ENCODE data around the gene SCCPDH. TPM values are rescaled to one million over a fixed set of nuclear protein-coding genes. Genes with fewer than 3 reads are reported as not detected.

SCCPDH gene
- total RNA-seq, 6 experiments from 2014 or later: 21.3 to 27.2 (median 25.6) TPM

GRCh38 chr1:246771366-246771765 lies 47.2 kb downstream of the SCCPDH start:
- TF ChIP-seq, protein P1, sequence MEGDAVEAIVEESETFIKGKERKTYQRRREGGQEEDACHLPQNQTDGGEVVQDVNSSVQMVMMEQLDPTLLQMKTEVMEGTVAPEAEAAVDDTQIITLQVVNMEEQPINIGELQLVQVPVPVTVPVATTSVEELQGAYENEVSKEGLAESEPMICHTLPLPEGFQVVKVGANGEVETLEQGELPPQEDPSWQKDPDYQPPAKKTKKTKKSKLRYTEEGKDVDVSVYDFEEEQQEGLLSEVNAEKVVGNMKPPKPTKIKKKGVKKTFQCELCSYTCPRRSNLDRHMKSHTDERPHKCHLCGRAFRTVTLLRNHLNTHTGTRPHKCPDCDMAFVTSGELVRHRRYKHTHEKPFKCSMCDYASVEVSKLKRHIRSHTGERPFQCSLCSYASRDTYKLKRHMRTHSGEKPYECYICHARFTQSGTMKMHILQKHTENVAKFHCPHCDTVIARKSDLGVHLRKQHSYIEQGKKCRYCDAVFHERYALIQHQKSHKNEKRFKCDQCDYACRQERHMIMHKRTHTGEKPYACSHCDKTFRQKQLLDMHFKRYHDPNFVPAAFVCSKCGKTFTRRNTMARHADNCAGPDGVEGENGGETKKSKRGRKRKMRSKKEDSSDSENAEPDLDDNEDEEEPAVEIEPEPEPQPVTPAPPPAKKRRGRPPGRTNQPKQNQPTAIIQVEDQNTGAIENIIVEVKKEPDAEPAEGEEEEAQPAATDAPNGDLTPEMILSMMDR (IDR thresholded peaks at IDR 0.05): no peak
- Mint-ChIP-seq H3K9me3 (no peaks in the 10 kb centered on the region), H3K27ac (no peak overlapping the region), H3K36me3 (ENCODE audit: low read depth) (peaks cover 41% of the 10 kb centered on the region), H3K27me3 (ENCODE audit: insufficient read depth) (no peaks in the 10 kb centered on the region; the same call in 1 of the 2 replicates), H3K4me1 (ENCODE audit: low read depth) (peaks cover 16% of the 10 kb centered on the region), H3K4me3 (no peak overlapping the region)
- no peak for DNase-seq

DNA sequence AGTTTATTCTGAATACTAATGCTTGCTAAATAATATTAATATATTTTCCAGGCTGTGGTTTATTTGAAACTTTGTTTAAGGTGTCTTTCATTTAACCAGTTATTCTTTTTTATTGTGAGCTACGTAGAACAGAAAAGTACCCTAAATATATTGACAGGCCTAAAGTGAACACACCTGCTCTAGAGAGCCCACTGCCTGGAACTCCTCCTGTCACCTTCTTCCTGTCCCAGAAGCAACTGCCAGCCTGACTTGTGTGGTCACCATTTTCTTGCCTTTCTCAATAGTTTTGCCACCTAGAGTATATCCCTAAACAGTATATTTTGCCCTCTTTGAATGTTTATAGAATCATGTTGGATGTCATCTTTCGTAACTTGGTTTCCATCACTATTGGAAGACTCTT lies 48.5 kb downstream of the SCCPDH start:
- H3K27ac Mint-ChIP-seq: no peak overlapping the region
- H3K4me3 Mint-ChIP-seq: no peak overlapping the region
- no peak for DNase-seq
- H3K36me3 Mint-ChIP-seq (ENCODE audit: low read depth): peaks cover 43% of the 10 kb centered on the region
- no peaks in the 10 kb centered on the region; the same call in 1 of the 2 replicates for H3K27me3 Mint-ChIP-seq (ENCODE audit: insufficient read depth)
- H3K9me3 Mint-ChIP-seq: no peaks in the 10 kb centered on the region
- peaks cover 16% of the 10 kb centered on the region for H3K4me1 Mint-ChIP-seq (ENCODE audit: low read depth)
- TF ChIP-seq, protein P1 (IDR thresholded peaks at IDR 0.05): no peak

DNA sequence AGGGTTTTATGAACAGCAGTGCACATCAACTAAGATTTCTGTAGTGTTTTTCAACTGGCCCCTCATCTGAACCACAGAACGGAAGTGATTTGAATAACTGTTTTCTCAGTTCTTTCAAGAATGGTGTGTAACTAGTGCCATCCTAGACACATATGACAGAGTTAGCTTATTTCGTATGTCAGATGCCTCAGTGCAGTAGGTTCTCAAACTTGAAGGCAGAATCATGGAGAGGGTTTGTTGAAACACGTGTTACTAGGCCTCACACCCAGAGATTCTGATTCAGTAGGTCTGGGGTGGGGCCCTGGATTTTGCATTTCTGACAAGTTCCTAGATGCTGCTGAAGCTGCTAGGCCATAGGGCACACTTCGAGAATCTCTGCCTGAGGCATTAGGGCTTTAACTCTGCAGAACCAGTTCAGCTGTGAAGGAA lies 49.0 kb downstream of the SCCPDH start:
- H3K9me3 Mint-ChIP-seq: no peaks in the 10 kb centered on the region
- no peak overlapping the region for H3K4me3 Mint-ChIP-seq
- H3K36me3 Mint-ChIP-seq (ENCODE audit: low read depth): peaks cover 45% of the 10 kb centered on the region
- H3K4me1 Mint-ChIP-seq (ENCODE audit: low read depth): peaks cover 16% of the 10 kb centered on the region
- H3K27ac Mint-ChIP-seq: no peak overlapping the region
- DNase-seq: no peak
- H3K27me3 Mint-ChIP-seq (ENCODE audit: insufficient read depth): no peaks in the 10 kb centered on the region; the same call in 1 of the 2 replicates
- TF ChIP-seq, protein P1 (IDR thresholded peaks at IDR 0.05): no peak

- H3K36me3 Mint-ChIP-seq (ENCODE audit: low read depth): peaks cover 46% of the 10 kb centered on the region
- H3K27me3 Mint-ChIP-seq (ENCODE audit: insufficient read depth): no peaks in the 10 kb centered on the region; the same call in 1 of the 2 replicates
- no peak overlapping the region for H3K27ac Mint-ChIP-seq
- TF ChIP-seq, protein P1 (IDR thresholded peaks at IDR 0.05): no peak
- H3K9me3 Mint-ChIP-seq: peaks cover 2% of the 10 kb centered on the region; the same call in 1 of the 2 replicates
- DNase-seq: no peak
- H3K4me1 Mint-ChIP-seq (ENCODE audit: low read depth): no peaks in the 10 kb centered on the region
- H3K4me3 Mint-ChIP-seq: no peak overlapping the region
Measured at GRCh38 chr1:246775531-246776385, 51.5 kb downstream of the SCCPDH start.

DNA sequence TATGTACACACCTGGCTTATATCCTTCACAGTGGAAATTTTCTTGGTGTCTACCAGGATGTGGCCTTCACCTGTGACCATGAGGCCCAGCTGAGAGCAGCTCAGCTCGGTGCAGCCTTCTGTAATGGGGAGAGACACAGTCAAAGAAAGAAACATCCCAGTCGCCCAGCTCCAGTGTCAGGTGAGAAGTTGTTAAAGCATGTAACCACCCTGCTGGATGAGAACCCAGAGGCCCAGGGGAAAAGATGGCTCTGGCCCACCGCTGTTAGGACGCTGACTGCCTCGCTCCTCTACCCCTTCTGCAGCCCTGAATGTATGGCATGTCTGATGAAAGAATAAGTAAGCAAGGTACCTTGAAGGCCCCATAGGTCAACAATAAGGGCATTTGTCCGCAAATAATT lies 52.7 kb downstream of the SCCPDH start:
- no peak overlapping the region for H3K27ac Mint-ChIP-seq
- DNase-seq: no peak
- TF ChIP-seq, protein P1 (IDR thresholded peaks at IDR 0.05): no peak
- peaks cover 6% of the 10 kb centered on the region for H3K4me1 Mint-ChIP-seq (ENCODE audit: low read depth)
- no peaks in the 10 kb centered on the region; the same call in 1 of the 2 replicates for H3K27me3 Mint-ChIP-seq (ENCODE audit: insufficient read depth)
- peaks cover 11% of the 10 kb centered on the region; the same call in 1 of the 2 replicates for H3K9me3 Mint-ChIP-seq
- no peak overlapping the region for H3K4me3 Mint-ChIP-seq
- H3K36me3 Mint-ChIP-seq (ENCODE audit: low read depth): peaks cover 50% of the 10 kb centered on the region
